ENCODE data around the gene ZNF32. TPM values are rescaled to one million over a fixed set of nuclear protein-coding genes. Genes with fewer than 3 reads are reported as not detected.
"Not testable (repeated sequence)": the region's sequence is repeated elsewhere in the genome, so short reads cannot be mapped to it uniquely, and the experiment has no call there.

ZNF32 gene
- total and polyA plus RNA-seq, 2 donors (not counting 1 experiment from before 2014, with no cell fraction given): 30.6 to 60.1 TPM

GRCh38 chr10:43640603-43641002 is 8.1 kb downstream of the ZNF32 start:
- Histone ChIP-seq H3K9me3 (ENCODE audit: control insufficient read depth, insufficient read depth, low read depth, low read length) (peaks cover 6% of the 10 kb centered on the region), H3K4me3 (replicated peaks in 1 of 4; ENCODE audit: control extremely low read depth in 1 of 4, insufficient read depth in 1 of 4, low read depth in 3 of 4, low read length in 4 of 4) (no peak overlapping the region), H3K36me3 (ENCODE audit: control insufficient read depth, insufficient read depth, low read length) (peaks cover 7% of the 10 kb centered on the region), H3K4me2 (ENCODE audit: extremely low read depth, insufficient read depth, low read length) (no peak overlapping the region), H3K27ac (ENCODE audit: insufficient read depth, low read length) (no peak overlapping the region), H2AFZ (ENCODE audit: low read length) (no peak overlapping the region), H4K20me1 (ENCODE audit: control insufficient read depth, extremely low read depth, insufficient read depth, low read length) (no peaks in the 10 kb centered on the region), H3K27me3 (ENCODE audit: control insufficient read depth, insufficient read depth, low read length) (no peaks in the 10 kb centered on the region), H3K79me2 (ENCODE audit: control insufficient read depth, insufficient read depth, low read length) (no peaks in the 10 kb centered on the region), H3K9ac (ENCODE audit: insufficient read depth, low read length) (no peak overlapping the region), H3K4me1 (ENCODE audit: control insufficient read depth, extremely low read depth, insufficient read depth, low read length) (no peaks in the 10 kb centered on the region)
- TF ChIP-seq EZH2 (IDR thresholded peaks at IDR 0.05; ENCODE audit: low read length, missing control alignments): no peak
- no peak for TF ChIP-seq CTCF (conservative IDR thresholded peaks at IDR 0.05 in 1 of 2, IDR thresholded peaks at IDR 0.05 in 1 of 2; ENCODE audit: low read depth in 1 of 2, low read length in 2 of 2)
- no peak for DNase-seq (ENCODE audit: low read depth in 2 of 2)

- not testable (repeated sequence) for H3K4me2 ChIP-seq (ENCODE audit: extremely low read depth, insufficient read depth, low read length); H4K20me1 ChIP-seq (ENCODE audit: control insufficient read depth, extremely low read depth, insufficient read depth, low read length); H3K79me2 ChIP-seq (ENCODE audit: control insufficient read depth, insufficient read depth, low read length); H3K27me3 ChIP-seq (ENCODE audit: control insufficient read depth, insufficient read depth, low read length); H3K4me1 ChIP-seq (ENCODE audit: control insufficient read depth, extremely low read depth, insufficient read depth, low read length); H2AFZ ChIP-seq (ENCODE audit: low read length); H3K36me3 ChIP-seq (ENCODE audit: control insufficient read depth, insufficient read depth, low read length); H3K9ac ChIP-seq (ENCODE audit: insufficient read depth, low read length); H3K9me3 ChIP-seq (ENCODE audit: control insufficient read depth, insufficient read depth, low read depth, low read length); H3K27ac ChIP-seq (ENCODE audit: insufficient read depth, low read length); DNase-seq (ENCODE audit: low read depth in 2 of 2); H3K4me3 ChIP-seq (replicated peaks in 1 of 4; ENCODE audit: control extremely low read depth in 1 of 4, insufficient read depth in 1 of 4, low read depth in 3 of 4, low read length in 4 of 4)
These were observed 12.9 kb downstream of the ZNF32 start for GRCh38 chr10:43635816-43636215.

GRCh38 chr10:43628956-43629355 is 19.7 kb downstream of the ZNF32 start:
- TF ChIP-seq EZH2 (IDR thresholded peaks at IDR 0.05; ENCODE audit: low read length, missing control alignments): no peak
- no peak for TF ChIP-seq CTCF (conservative IDR thresholded peaks at IDR 0.05 in 1 of 2, IDR thresholded peaks at IDR 0.05 in 1 of 2; ENCODE audit: low read depth in 1 of 2, low read length in 2 of 2)
- Histone ChIP-seq H3K36me3 (ENCODE audit: control insufficient read depth, insufficient read depth, low read length) (no peaks in the 10 kb centered on the region), H4K20me1 (ENCODE audit: control insufficient read depth, extremely low read depth, insufficient read depth, low read length) (no peaks in the 10 kb centered on the region), H3K79me2 (ENCODE audit: control insufficient read depth, insufficient read depth, low read length) (no peaks in the 10 kb centered on the region), H3K27me3 (ENCODE audit: control insufficient read depth, insufficient read depth, low read length) (no peaks in the 10 kb centered on the region), H2AFZ (ENCODE audit: low read length) (no peak overlapping the region), H3K4me2 (ENCODE audit: extremely low read depth, insufficient read depth, low read length) (no peak overlapping the region), H3K9ac (ENCODE audit: insufficient read depth, low read length) (no peak overlapping the region), H3K9me3 (ENCODE audit: control insufficient read depth, insufficient read depth, low read depth, low read length) (no peaks in the 10 kb centered on the region), H3K27ac (ENCODE audit: insufficient read depth, low read length) (no peak overlapping the region), H3K4me1 (ENCODE audit: control insufficient read depth, extremely low read depth, insufficient read depth, low read length) (no peaks in the 10 kb centered on the region), H3K4me3 (replicated peaks in 1 of 4; ENCODE audit: control extremely low read depth in 1 of 4, insufficient read depth in 1 of 4, low read depth in 3 of 4, low read length in 4 of 4) (no peak overlapping the region)
- DNase-seq (ENCODE audit: low read depth in 2 of 2): no peak
